Measurements from ENCODE around the gene EFCC1.

- no peak for TF ChIP-seq CTCF (IDR thresholded peaks at IDR 0.05; ENCODE audit: low read depth, low read length)
- no peak for TF ChIP-seq EZH2phosphoT487 (IDR thresholded peaks at IDR 0.05; ENCODE audit: low read depth)
Observed at GRCh38 chr3:129065720-129066073, 64.6 kb downstream of the EFCC1 start.
